Renal cortical epithelial cell (primary cell): Measurements from ENCODE around the gene MROH7. TPM values are rescaled to one million over a fixed set of nuclear protein-coding genes. Genes with fewer than 3 reads are reported as not detected.

Experiments
- DNase-seq: peaks from one replicate; pipeline ENCODE4 v3.0.0-alpha.2; 2011; ENCODE audit warnings: low read depth
- total RNA-seq: library from RNA; depleted of rRNA; stranded (reverse); fragments of >200 nt; gene quantifications from 2 replicates; pipeline ENCODE4 v1.2.3, GENCODE V29; 2014

Gene MROH7
- total RNA-seq, 1 donor from 2014 or later: not detected

DNA sequence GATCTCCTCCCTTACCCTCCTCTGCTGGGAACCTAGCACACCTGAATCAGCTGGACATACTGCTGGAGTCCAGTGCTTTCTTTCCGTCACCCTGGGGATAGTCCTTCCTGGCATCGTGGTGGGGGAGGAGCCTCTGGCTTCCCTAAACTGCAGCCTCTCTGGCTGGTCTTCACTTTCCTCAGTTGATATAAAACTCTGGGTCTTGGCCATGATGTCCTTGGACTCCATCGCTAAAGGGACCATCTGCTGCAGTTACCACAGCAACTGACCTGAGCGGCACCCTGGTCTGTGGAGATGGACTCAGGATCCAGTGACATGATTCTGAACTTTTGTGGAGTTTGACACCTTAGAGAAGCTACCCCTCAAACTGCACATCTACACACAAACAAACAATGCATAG lies 99.9 kb downstream of the MROH7 start:
- DNase-seq: no peak

DNA sequence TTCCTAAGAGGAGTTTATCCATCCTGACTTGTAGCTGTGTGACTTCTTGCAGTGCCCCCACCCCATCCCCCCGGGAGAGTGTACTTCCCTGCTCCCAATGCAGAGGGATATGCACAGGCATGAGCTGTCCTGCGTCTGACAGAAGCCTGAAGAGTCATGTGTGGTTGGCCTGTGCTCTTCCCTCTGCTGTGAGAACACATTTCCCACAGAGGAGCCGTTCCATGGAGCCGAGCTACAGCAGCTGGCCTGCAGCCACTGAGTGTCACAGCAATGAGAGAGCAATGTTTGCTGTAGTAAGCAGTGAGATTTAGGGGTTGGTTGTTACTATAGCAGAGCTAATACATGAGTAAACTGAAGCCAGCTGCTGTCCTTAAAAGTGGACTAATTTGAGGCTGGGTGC lies 100.7 kb downstream of the MROH7 start:
- DNase-seq: no peak

- no peak for DNase-seq
These were observed 102.0 kb downstream of the MROH7 start for GRCh38 chr1:54743416-54744226.

DNA sequence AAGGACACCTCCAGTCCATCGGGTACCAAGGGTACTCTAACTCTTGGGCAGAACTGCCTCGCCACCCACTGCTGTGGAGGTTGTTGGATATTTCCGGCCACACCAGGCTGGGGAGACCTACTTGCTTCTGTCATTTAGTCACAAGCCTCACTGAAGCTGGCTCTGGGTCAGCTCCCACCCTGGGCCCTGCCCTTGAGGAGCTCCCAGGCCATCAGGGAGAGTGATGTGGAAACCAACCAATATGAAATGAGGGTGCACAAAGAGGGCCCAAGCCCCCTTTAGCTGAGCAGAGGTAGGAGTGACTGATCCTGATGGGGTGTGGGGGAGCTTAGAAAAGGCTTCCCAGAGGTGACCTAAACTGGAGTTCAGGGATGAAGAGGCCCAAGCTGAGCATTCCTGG lies 103.1 kb downstream of the MROH7 start:
- DNase-seq: no peak

DNA sequence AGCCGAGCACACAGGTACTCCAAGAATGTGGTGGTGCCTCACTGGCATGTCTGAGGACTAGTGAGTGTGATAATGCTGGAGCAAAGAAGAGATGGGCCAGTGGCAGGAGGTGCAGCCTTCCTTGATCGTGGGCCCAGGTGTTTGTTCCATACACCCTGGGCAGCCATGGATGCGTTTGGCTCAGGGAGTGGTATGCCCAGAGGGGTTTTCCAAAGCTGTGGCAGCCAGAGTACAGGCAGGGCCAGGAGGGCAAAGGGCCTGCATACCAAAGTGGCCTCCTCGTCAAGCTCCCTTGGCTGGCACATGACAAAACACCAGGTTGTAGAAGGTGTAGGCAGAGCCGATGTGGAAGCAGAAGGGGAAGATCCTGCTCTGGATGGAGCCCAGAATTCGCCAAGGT lies 103.7 kb downstream of the MROH7 start:
- DNase-seq: peak; percentile 11

DNA sequence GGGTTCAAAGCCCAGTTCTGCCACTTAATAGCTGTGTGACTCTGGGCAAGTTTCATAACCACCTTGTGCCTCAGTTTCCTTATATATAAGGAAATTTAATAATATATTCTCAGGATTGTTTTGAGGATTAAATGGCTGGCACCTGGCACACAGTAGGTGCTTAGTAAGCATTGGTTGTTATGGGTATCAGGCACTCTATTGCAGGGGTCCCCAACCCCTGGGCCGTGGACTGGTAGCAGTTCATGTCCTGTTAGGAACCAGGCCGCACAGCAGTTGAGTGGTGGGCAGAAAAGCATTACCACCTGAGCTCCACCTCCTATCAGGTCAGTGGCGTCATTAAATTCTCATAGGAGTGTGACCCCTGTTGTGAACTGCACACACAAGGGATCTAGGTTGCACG lies 104.3 kb downstream of the MROH7 start:
- DNase-seq: no peak

DNA sequence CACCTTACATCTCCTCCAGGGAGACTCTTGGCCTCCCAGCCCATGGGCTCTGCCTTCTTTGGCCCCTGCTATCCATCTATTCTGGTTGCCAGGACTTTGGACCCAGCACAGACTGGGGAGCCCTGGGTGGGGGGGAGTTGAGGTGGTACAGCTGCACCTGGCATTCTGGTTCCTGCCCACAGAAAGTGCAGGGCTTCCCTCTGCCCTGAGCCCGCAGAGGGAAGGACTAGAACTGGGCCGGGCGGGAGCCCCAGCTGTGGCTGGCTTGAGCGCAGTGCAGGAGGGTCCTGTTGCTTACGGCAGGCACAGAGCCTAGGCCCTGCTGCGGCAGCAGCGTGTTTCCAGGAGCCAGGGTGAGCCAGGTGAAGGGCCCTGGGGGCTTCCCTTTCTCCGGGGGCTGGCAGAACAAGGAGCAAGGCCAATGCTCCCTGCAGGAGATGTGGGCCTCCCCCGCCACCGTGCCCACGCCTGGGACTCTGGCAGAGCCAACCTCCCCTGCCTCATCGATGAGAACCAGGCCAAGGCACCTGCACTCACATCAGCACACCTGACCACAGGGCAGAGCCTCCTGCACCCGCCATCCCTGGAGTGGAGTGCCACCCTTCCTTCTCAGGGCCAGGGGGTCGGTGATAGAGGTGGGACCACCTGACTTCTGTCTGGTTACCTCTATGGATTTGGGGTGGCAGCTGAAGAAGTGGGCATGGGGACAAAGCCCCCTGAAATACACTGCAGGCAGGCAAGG lies 106.7 kb downstream of the MROH7 start:
- no peak for DNase-seq

DNA sequence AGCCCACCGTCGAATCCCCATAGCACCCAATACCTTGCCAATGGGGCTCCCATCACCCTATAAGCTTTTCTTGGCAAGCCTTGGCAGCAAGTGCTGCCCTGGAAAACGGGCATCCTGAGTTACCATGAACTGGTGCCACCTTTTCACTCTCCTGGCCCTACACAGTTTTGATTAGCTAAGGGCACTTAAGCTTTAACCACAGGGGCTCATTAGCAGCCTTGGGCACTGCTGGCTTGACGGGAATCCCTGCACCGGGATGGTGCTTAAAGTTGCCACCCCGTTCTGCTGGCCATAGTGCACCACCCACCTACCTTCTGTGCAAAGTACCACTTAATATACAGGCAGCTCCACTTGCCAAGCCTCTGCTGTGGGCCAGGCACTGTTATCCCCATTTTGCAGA lies 109.0 kb downstream of the MROH7 start:
- DNase-seq: no peak

DNA sequence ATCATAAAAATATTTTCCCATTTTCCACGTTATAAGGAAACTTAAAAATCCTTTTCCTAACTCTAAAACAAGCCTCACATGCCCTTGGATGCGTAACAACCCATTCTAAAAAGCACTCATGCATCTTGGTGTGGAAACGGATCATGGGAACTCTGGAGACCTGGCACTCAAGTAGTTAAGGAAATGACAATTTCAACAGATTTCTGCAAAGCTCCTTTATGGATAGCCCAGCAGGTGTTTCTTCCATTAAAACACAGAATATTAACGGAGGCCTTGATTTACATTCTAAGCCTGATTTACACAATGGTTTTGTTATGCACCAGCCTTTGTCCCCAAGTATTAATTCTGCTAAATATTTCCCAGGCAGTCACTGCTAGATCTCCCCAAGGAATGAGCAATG lies 109.8 kb downstream of the MROH7 start:
- DNase-seq: no peak

DNA sequence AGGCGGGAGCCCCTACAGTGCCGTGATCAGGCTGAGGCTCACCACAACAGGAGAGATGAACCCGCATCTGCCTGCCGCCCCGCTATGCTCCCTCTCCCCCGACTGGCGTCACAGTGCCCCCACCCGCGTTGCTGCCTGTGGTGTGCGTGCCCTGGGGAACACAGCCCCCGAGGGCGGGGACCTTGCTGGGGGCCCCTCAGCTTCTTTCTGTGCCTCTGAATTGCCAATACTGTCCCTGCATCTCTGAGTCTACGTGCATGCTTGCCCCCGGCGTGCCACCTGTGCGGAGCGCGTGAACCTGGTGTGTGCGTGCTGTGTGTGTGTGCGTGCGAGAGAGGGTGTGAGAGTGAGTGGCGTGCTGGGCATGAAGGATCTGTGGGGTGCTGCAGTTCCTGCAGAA lies 112.5 kb downstream of the MROH7 start:
- DNase-seq: no peak

- no peak for DNase-seq
These were observed 113.1 kb downstream of the MROH7 start for GRCh38 chr1:54754486-54755285.

- DNase-seq: no peak
These were observed 116.2 kb downstream of the MROH7 start for GRCh38 chr1:54757833-54758232.

GRCh38 chr1:54758678-54759348 lies 117.2 kb downstream of the MROH7 start:
- DNase-seq: no peak

Other genes with a start within 250 kb of the MROH7 start
- gene SSBP3, start 235.4 kb upstream of the MROH7 start, total RNA-seq: 2.8 and 9.0 TPM in 2 replicates
- 1.4 and 2.4 TPM in 2 replicates for gene ACOT11, start 93.6 kb upstream of the MROH7 start, total RNA-seq
- gene FAM151A, start 18.3 kb upstream of the MROH7 start, total RNA-seq: not detected in 2 replicates
- gene TTC4, start 74.1 kb downstream of the MROH7 start, total RNA-seq: 26.0 and 26.6 TPM in 2 replicates
- gene PARS2, start 122.7 kb downstream of the MROH7 start, total RNA-seq: 4.5 and 9.2 TPM in 2 replicates
- 6.9 and 10.3 TPM in 2 replicates for gene TTC22, start 159.5 kb downstream of the MROH7 start, total RNA-seq
- 383 and 608 TPM in 2 replicates for gene DHCR24, start 245.4 kb downstream of the MROH7 start, total RNA-seq